IMR-90 (cell line): Measurements from ENCODE around the gene HCN4. TPM values are rescaled to one million over a fixed set of nuclear protein-coding genes. Genes with fewer than 3 reads are reported as not detected.

Experiments
- ATAC-seq: fragments of 200-7000 bp; cut with Tn5 transposase; 2 replicates; pipeline ENCODE4 v1.9.1; 2020; ENCODE audit warnings: low read depth, mild to moderate bottlenecking, moderate library complexity
- BruUV-seq: library from RNA; stranded (reverse); fragments of 400-500 nt; replicated peaks from 2 replicates; lab custom pipeline; 2021; lab: Mats Ljungman, UMichigan
- CTCF ChIA-PET: fragments of 300-600 bp; formaldehyde crosslinking; extraction: SDS; loops from one replicate; lab custom pipeline; 2021; ENCODE audit warnings: antibody characterized with exemption; lab: Yijun Ruan, JAX
- POLR2A ChIA-PET: fragments of 300-600 bp; sonication (Branson Sonifier 250); formaldehyde crosslinking; loops from one replicate; lab custom pipeline; 2022; ENCODE audit warnings: antibody characterized with exemption; ENCODE audit not compliant: unreplicated experiment; lab: Charles Lee
- DNase-seq: peaks from one replicate; pipeline ENCODE4 v3.0.0; 2013
- H2AFZ ChIP-seq: replicated peaks from 2 replicates; pipeline ENCODE3; 2013; ENCODE audit warnings: low read length, mild to moderate bottlenecking; ENCODE audit not compliant: poor library complexity
- H2AK5ac ChIP-seq: 2 replicates; pipeline ENCODE4 v1.6.1; 2013; ENCODE audit warnings: low read depth, low read length, inconsistent platforms
- H2AK9ac ChIP-seq: replicated peaks from 2 replicates; pipeline ENCODE3; 2013; ENCODE audit warnings: mild to moderate bottlenecking, low read depth, low read length, moderate library complexity; ENCODE audit not compliant: poor library complexity
- H2BK120ac ChIP-seq: 2 replicates; pipeline ENCODE4 v1.6.1; 2013; ENCODE audit warnings: low read depth, low read length, inconsistent platforms
- H2BK15ac ChIP-seq: 3 replicates; pipeline ENCODE4 v1.6.1; 2013; ENCODE audit warnings: low read depth, low read length, inconsistent platforms
- H2BK20ac ChIP-seq: 2 replicates; pipeline ENCODE4 v1.6.1; 2013; ENCODE audit warnings: low read depth, mild to moderate bottlenecking, inconsistent platforms, low read length, moderate library complexity
- H2BK5ac ChIP-seq: 2 replicates; pipeline ENCODE4 v1.6.1; 2013; ENCODE audit warnings: mild to moderate bottlenecking, low read depth, low read length, inconsistent platforms; ENCODE audit not compliant: poor library complexity, severe bottlenecking
- H3K14ac ChIP-seq: replicated peaks from 2 replicates; pipeline ENCODE4 v1.6.1; 2013; ENCODE audit warnings: low read depth, low read length, inconsistent platforms
- H3K18ac ChIP-seq: 2 replicates; pipeline ENCODE4 v1.6.1; 2013; ENCODE audit warnings: low read depth, low read length, control low read depth
- H3K23ac ChIP-seq: 2 replicates; pipeline ENCODE4 v1.6.1; 2013; ENCODE audit warnings: low read depth, low read length, inconsistent platforms
- H3K27ac ChIP-seq: 2 replicates; pipeline ENCODE4 v1.5.1; 2013; ENCODE audit warnings: mild to moderate bottlenecking, control low read depth, low read length; ENCODE audit not compliant: insufficient read depth
- H3K27me3 ChIP-seq: 2 replicates; pipeline ENCODE4 v1.6.1; 2013; ENCODE audit warnings: low read length; ENCODE audit not compliant: control insufficient read depth, insufficient read depth
- H3K36me3 ChIP-seq: 2 replicates; pipeline ENCODE4 v1.6.1; 2013; ENCODE audit warnings: low read length, mixed read lengths; ENCODE audit not compliant: control insufficient read depth, insufficient read depth
- H3K4ac ChIP-seq: 2 replicates; pipeline ENCODE4 v1.6.1; 2013; ENCODE audit warnings: low read depth, low read length, inconsistent platforms
- H3K4me1 ChIP-seq: 2 replicates; pipeline ENCODE4 v1.6.1; 2013; ENCODE audit warnings: low read length, mixed read lengths; ENCODE audit not compliant: control insufficient read depth, insufficient read depth
- H3K4me2 ChIP-seq: 2 replicates; pipeline ENCODE4 v1.6.1; 2013; ENCODE audit warnings: low read depth, mild to moderate bottlenecking, control low read depth, low read length, moderate library complexity
- H3K4me3 ChIP-seq: 2 replicates; pipeline ENCODE4 v1.5.1; 2013; ENCODE audit warnings: low read depth, mild to moderate bottlenecking, control low read depth, low read length, moderate library complexity; ENCODE audit not compliant: insufficient read depth
- H3K56ac ChIP-seq: 2 replicates; pipeline ENCODE4 v1.6.1; 2013; ENCODE audit warnings: low read length, inconsistent platforms; ENCODE audit not compliant: insufficient read depth; ENCODE audit errors: extremely low read depth
- H3K79me1 ChIP-seq, 2 experiments: 2 replicates each; pipeline ENCODE4 v1.6.1; 2013; ENCODE audit warnings: low read length in 2 of 2, inconsistent platforms in 1 of 2, low read depth in 1 of 2
- H3K9ac ChIP-seq: 2 replicates; pipeline ENCODE4 v1.6.1; 2013; ENCODE audit warnings: low read depth, low read length, control low read depth
- H3K9me1 ChIP-seq: 2 replicates; pipeline ENCODE4 v1.6.1; 2013; ENCODE audit warnings: low read length, inconsistent platforms; ENCODE audit not compliant: insufficient read depth
- H3K9me3 ChIP-seq: 2 replicates; pipeline ENCODE4 v1.6.1; 2013; ENCODE audit warnings: low read length; ENCODE audit not compliant: control insufficient read depth, insufficient read depth
- H4K20me1 ChIP-seq: 2 replicates; pipeline ENCODE4 v1.6.1; 2013; ENCODE audit warnings: low read length, inconsistent platforms; ENCODE audit not compliant: insufficient read depth
- H4K5ac ChIP-seq: 2 replicates; pipeline ENCODE4 v1.6.1; 2013; ENCODE audit warnings: mild to moderate bottlenecking, low read depth, low read length, control low read depth
- H4K8ac ChIP-seq, 2 experiments: 2 replicates each; pipeline ENCODE4 v1.6.1; 2013; ENCODE audit warnings: low read depth in 2 of 2, low read length in 2 of 2, control low read depth in 1 of 2, inconsistent platforms in 1 of 2
- H4K91ac ChIP-seq: 2 replicates; pipeline ENCODE4 v1.6.1; 2013; ENCODE audit warnings: low read depth, low read length, inconsistent platforms; ENCODE audit not compliant: insufficient read depth
- CEBPB ChIP-seq: IDR thresholded peaks from 2 replicates; pipeline ENCODE4 v1.6.1; 2012; ENCODE audit warnings: low read depth, low read length, improper control_type of control experiment
- POLR2A ChIP-seq: IDR thresholded peaks from 2 replicates; pipeline ENCODE4 v1.6.1; 2012; ENCODE audit warnings: mild to moderate bottlenecking, low read depth, low read length
- WGBS, 2 experiments: methylation state at CpG; one replicate each; pipeline versions ENCODE4 v1.1.5 to v1.1.7; 2013; ENCODE audit warnings: missing lambda C conversion rate in 2 of 2; ENCODE audit not compliant: insufficient read length in 1 of 2; ENCODE audit errors: extremely low coverage in 2 of 2; 5-methylcytosine and 5-hydroxymethylcytosine counted together
- dilution Hi-C: fragments of 300-500 bp; cut with HindIII; formaldehyde crosslinking; loops from one replicate; pipeline ENCODE4 v1.14.3; 2018; ENCODE audit warnings: low sequenced_read_pairs; ENCODE audit not compliant: unreplicated experiment
- in situ Hi-C: fragments of 300-500 bp; cut with MboI; formaldehyde crosslinking; loops from 3 replicates; pipeline ENCODE4 v1.14.3; 2019; ENCODE audit warnings: low sequenced_read_pairs, inconsistent platforms, mixed read lengths
- intact Hi-C: fragments of 100-400 bp; cut with micrococcal nuclease; formaldehyde crosslinking; loops from 2 replicates; pipeline ENCODE4 v1.10.0; 2022
- polyA plus RNA-seq, 3 experiments: library from polyadenylated mRNA; depleted of rRNA; stranded (reverse); fragments of >200 nt; gene quantifications; 2 replicates each; pipeline ENCODE4 v1.2.3, GENCODE V29; 2012; ENCODE audit warnings: low replicate concordance in 1 of 3
- total RNA-seq: library from RNA; depleted of rRNA; stranded (reverse); fragments of >200 nt; gene quantifications from 2 replicates; pipeline ENCODE4 v1.2.3, GENCODE V29; 2012

Gene HCN4
- total and polyA plus RNA-seq, 2 of the 4 experiments (the other 2 are of a cell fraction) = not detected

GRCh38 chr15:73389971-73390544 is 21.3 kb upstream of the HCN4 start:
- dilution Hi-C loops (no loop called here), in situ Hi-C loops (no loop called here), intact Hi-C loops (no loop called here)
- ChIA-PET POLR2A (no interaction called here), CTCF (no interaction called here)
- no peak overlapping the region for H3K56ac ChIP-seq
- H2BK120ac ChIP-seq = no peak overlapping the region
- no peaks in the 10 kb centered on the region for H3K79me1 ChIP-seq
- H2BK5ac ChIP-seq = no peak overlapping the region
- H4K91ac ChIP-seq = no peak overlapping the region
- BruUV-seq = no TSS peak
- peaks cover 26% of the 10 kb centered on the region for H3K27me3 ChIP-seq
- H3K9me1 ChIP-seq = 0 out of 2 replicates have a peak, but pooled peaks cover 4% of the 10 kb centered on the region
- H3K23ac ChIP-seq = no peak overlapping the region
- no peak overlapping the region for H2BK15ac ChIP-seq
- H3K27ac ChIP-seq = no peak overlapping the region
- no peak overlapping the region for H3K9ac ChIP-seq
- DNase-seq (peak; percentile 17), ATAC-seq (no peak)
- no peaks in the 10 kb centered on the region for H4K20me1 ChIP-seq
- no CpG with 5 or more reads among the region's 2 CpGs for WGBS, 2 experiments
- no peak overlapping the region for H4K8ac ChIP-seq
- H3K9me3 ChIP-seq = no peaks in the 10 kb centered on the region
- TF ChIP-seq POLR2A = no peak
- 0 out of 2 replicates have a peak, but pooled peaks have one; percentile 24 for TF ChIP-seq CEBPB
- H3K36me3 ChIP-seq = no peaks in the 10 kb centered on the region
- no peak overlapping the region for H2AK9ac ChIP-seq
- H3K14ac ChIP-seq = no peak overlapping the region
- peaks cover 3% of the 10 kb centered on the region; the same call in 1 of the 2 replicates for H3K4me1 ChIP-seq
- no peak overlapping the region for H2AK5ac ChIP-seq
- no peak overlapping the region for H2BK20ac ChIP-seq
- no peak overlapping the region for H2AFZ ChIP-seq
- H3K4ac ChIP-seq = no peak overlapping the region
- no peak overlapping the region for H3K18ac ChIP-seq
- no peak overlapping the region for H3K4me3 ChIP-seq
- no peak overlapping the region for H4K5ac ChIP-seq
- no peak overlapping the region for H3K4me2 ChIP-seq
